Endothelial cell (in vitro differentiated cells): Measurements from ENCODE around the gene MMEL1. TPM values are rescaled to one million over a fixed set of nuclear protein-coding genes. Genes with fewer than 3 reads are reported as not detected.

Source experiments
- DNase-seq: peaks from one replicate; pipeline ENCODE4 v3.0.0; 2021; ENCODE audit warnings: low spot score
- H3K27ac Mint-ChIP-seq: one replicate; pipeline ENCODE4 v1.8.0; 2021; ENCODE audit warnings: mixed read lengths, inconsistent platforms; ENCODE audit not compliant: unreplicated experiment
- H3K27me3 Mint-ChIP-seq: one replicate; pipeline ENCODE4 v1.8.0; 2021; ENCODE audit warnings: mild to moderate bottlenecking, moderate library complexity, mixed read lengths, inconsistent platforms; ENCODE audit not compliant: unreplicated experiment
- H3K36me3 Mint-ChIP-seq: one replicate; pipeline ENCODE4 v1.8.0; 2021; ENCODE audit warnings: mild to moderate bottlenecking, low read depth, mixed read lengths, inconsistent platforms; ENCODE audit not compliant: unreplicated experiment
- H3K4me1 Mint-ChIP-seq: one replicate; pipeline ENCODE4 v1.8.0; 2021; ENCODE audit warnings: mild to moderate bottlenecking, mixed read lengths, inconsistent platforms; ENCODE audit not compliant: unreplicated experiment
- H3K4me3 Mint-ChIP-seq: one replicate; pipeline ENCODE4 v1.8.0; 2021; ENCODE audit warnings: mild to moderate bottlenecking, mixed read lengths, inconsistent platforms; ENCODE audit not compliant: unreplicated experiment
- H3K9me3 Mint-ChIP-seq: one replicate; pipeline ENCODE4 v1.8.0; 2021; ENCODE audit warnings: mixed read lengths, inconsistent platforms; ENCODE audit not compliant: unreplicated experiment
- CTCF ChIP-seq: fragments of 200-600 bp; sonication (generic); IDR thresholded peaks from one replicate; pipeline ENCODE4 v1.5.0; 2021; ENCODE audit warnings: antibody characterized with exemption; ENCODE audit not compliant: unreplicated experiment
- total RNA-seq: library from RNA; stranded (reverse); fragmentation: NEBNext Ultra II Directional; extraction: Animal tissue kit (Norgen Biotek cat#: 25700); gene quantifications from one replicate; pipeline ENCODE4 v1.2.1, GENCODE V29; 2021; ENCODE audit not compliant: unreplicated experiment

MMEL1 gene
- total RNA-seq, 1 donor from 2014 or later = not detected

- Mint-ChIP-seq H3K27ac (no peak overlapping the region), H3K27me3 (peaks cover 3% of the 10 kb centered on the region), H3K36me3 (no peaks in the 10 kb centered on the region), H3K9me3 (no peaks in the 10 kb centered on the region), H3K4me1 (no peaks in the 10 kb centered on the region), H3K4me3 (no peak overlapping the region)
- no peak for DNase-seq
- TF ChIP-seq CTCF = no peak
These were observed 27.8 kb downstream of the MMEL1 start for GRCh38 chr1:2604844-2605508.

DNA sequence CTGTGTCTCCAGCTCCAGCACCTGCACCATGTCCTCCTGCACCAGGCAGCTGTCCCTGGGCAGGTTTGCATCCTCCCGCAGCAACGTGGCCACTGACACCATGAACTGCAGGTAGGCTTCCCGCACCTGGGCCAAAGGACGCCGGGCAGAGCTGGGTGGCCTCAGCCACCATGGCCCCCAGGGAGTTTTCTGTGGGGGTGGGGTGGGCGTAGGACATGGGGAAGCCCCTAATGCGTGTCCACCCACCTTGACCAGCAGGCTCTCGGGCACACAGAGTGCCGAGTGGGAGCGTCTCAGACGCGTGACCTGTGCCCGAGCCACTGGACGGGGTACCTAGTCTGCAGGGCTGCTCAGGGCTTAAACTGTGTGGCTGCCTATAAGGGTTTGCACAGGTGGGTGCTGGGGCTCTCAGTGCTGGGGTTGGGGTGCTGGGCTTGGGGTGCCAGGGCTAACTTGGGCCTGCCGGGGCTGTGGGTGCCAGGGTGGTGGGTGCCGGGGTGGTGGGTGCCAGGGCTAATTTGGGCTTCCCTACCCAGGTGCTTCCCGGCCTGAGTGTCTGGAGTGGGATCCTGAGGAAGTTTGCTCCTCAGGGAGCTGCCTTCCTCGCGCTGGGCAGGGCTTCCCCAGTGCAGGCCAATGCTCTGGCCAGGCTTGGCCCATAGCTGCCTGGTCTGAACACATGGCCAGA, 28.5 kb downstream of the MMEL1 start:
- Mint-ChIP-seq H3K4me3 (no peak overlapping the region), H3K27ac (no peak overlapping the region), H3K36me3 (no peaks in the 10 kb centered on the region), H3K9me3 (no peaks in the 10 kb centered on the region), H3K27me3 (peaks cover 3% of the 10 kb centered on the region), H3K4me1 (no peaks in the 10 kb centered on the region)
- DNase-seq = no peak
- no peak for TF ChIP-seq CTCF

- DNase-seq = no peak
- Mint-ChIP-seq H3K27ac (no peak overlapping the region), H3K27me3 (peaks cover 3% of the 10 kb centered on the region), H3K9me3 (no peaks in the 10 kb centered on the region), H3K4me3 (no peak overlapping the region), H3K36me3 (no peaks in the 10 kb centered on the region), H3K4me1 (no peaks in the 10 kb centered on the region)
- TF ChIP-seq CTCF = no peak
These were observed 29.2 kb downstream of the MMEL1 start for GRCh38 chr1:2603521-2604155.

DNA sequence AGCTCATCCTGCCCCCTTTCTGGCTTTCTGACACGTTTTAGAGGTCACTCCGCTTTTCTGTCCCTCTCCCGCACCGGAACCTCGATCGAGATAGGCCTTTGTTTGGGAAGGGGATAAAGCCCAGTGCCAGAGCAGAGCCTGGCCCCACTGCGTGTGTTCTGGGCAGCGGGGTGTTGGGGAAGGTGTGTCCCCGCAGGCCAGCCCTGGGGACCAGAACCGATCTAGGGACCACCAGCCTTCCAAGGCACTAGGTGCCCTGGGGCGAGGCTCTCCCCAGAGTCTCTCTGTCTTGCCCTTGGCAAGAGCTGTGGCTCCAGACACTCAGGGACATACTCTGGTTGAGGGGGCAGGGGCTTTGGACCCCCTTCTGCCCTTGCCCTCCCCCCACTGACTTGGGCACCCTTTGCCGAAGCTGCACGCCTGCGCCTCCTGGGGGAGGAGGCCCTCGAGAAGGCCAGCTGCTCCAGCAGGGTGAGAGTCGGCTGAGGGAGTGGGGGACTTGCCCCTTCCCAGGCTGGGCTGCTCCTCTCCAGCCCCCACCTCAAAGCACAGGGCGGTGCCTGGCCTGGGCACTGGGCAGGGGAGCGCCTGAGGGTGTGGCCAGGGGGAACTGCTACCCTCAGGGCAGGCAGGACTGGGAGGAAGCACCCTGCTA, 29.8 kb downstream of the MMEL1 start:
- H3K9me3 Mint-ChIP-seq = no peaks in the 10 kb centered on the region
- no peak for TF ChIP-seq CTCF
- no peak overlapping the region for H3K27ac Mint-ChIP-seq
- no peak overlapping the region for H3K4me3 Mint-ChIP-seq
- H3K27me3 Mint-ChIP-seq = peaks cover 1% of the 10 kb centered on the region
- DNase-seq = no peak
- no peaks in the 10 kb centered on the region for H3K36me3 Mint-ChIP-seq
- H3K4me1 Mint-ChIP-seq = no peaks in the 10 kb centered on the region
